Measurements from ENCODE around the gene ERVK3-1.

DNA sequence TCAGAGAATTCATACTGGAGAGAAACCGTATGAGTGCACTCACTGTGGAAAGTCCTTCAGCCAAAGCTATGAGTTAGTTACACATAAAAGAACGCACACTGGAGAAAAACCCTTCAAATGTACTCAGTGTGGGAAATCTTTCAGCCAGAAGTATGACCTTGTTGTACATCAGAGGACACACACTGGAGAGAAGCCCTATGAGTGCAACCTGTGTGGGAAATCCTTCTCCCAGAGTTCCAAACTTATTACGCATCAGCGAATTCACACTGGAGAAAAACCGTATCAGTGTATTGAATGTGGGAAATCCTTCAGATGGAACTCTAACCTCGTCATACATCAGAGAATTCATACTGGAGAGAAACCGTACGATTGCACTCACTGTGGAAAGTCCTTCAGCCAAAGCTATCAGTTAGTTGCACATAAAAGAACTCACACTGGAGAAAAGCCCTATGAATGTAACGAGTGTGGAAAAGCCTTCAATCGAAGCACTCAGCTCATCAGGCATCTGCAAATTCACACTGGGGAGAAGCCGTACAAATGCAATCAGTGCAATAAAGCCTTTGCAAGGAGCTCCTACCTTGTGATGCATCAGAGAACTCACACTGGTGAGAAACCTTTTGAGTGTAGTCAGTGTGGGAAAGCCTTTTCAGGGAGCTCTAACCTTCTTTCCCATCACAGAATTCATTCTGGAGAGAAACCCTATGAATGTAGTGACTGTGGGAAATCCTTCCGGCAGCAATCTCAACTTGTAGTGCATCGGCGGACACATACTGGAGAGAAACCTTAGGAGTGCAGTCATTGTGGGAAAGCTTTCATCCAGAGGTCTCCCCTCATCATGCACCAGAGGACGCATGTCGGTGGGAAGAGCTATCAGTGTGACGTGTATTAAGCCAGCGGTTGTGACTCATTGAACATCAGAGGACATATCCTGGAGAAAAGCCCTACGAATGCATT lies 42.9 kb upstream of the ERVK3-1 start:
- TF ChIP-seq, protein P1, sequence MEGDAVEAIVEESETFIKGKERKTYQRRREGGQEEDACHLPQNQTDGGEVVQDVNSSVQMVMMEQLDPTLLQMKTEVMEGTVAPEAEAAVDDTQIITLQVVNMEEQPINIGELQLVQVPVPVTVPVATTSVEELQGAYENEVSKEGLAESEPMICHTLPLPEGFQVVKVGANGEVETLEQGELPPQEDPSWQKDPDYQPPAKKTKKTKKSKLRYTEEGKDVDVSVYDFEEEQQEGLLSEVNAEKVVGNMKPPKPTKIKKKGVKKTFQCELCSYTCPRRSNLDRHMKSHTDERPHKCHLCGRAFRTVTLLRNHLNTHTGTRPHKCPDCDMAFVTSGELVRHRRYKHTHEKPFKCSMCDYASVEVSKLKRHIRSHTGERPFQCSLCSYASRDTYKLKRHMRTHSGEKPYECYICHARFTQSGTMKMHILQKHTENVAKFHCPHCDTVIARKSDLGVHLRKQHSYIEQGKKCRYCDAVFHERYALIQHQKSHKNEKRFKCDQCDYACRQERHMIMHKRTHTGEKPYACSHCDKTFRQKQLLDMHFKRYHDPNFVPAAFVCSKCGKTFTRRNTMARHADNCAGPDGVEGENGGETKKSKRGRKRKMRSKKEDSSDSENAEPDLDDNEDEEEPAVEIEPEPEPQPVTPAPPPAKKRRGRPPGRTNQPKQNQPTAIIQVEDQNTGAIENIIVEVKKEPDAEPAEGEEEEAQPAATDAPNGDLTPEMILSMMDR (IDR thresholded peaks at IDR 0.05) = no peak
- no peak for TF ChIP-seq POLR2A (IDR thresholded peaks at IDR 0.05)
